Chondrocyte (in vitro differentiated cells): ENCODE measurements around the gene MUC2. TPM values are rescaled to one million over a fixed set of nuclear protein-coding genes. Genes with fewer than 3 reads are reported as not detected.

ENCODE experiments used
- DNase-seq: peaks from one replicate; pipeline ENCODE4 v3.0.0; 2021; ENCODE audit warnings: mixed read lengths, low spot score
- H3K27ac Mint-ChIP-seq: one replicate; pipeline ENCODE4 v1.8.0; 2021; ENCODE audit warnings: mild to moderate bottlenecking, moderate library complexity, mixed read lengths; ENCODE audit not compliant: unreplicated experiment
- H3K27me3 Mint-ChIP-seq: 2 replicates; pipeline ENCODE4 v1.8.0; 2021; ENCODE audit warnings: low read depth, mixed read lengths
- H3K36me3 Mint-ChIP-seq: 2 replicates; pipeline ENCODE4 v1.8.0; 2021; ENCODE audit warnings: low read depth, mixed read lengths
- H3K4me1 Mint-ChIP-seq: 2 replicates; pipeline ENCODE4 v1.8.0; 2021; ENCODE audit warnings: low read depth, mild to moderate bottlenecking, mixed read lengths
- H3K4me3 Mint-ChIP-seq: one replicate; pipeline ENCODE4 v1.8.0; 2021; ENCODE audit warnings: mild to moderate bottlenecking, moderate library complexity, mixed read lengths; ENCODE audit not compliant: unreplicated experiment
- H3K9me3 Mint-ChIP-seq: 2 replicates; pipeline ENCODE4 v1.8.0; 2021; ENCODE audit warnings: low read depth, mixed read lengths
- total RNA-seq: library from RNA; stranded (reverse); gene quantifications from 3 replicates; pipeline ENCODE4 v1.2.1, GENCODE V29; 2021
- TF ChIP-seq, protein P1 (sequence below): fragments of 200-600 bp; sonication (generic); IDR thresholded peaks from 2 replicates; pipeline ENCODE4 v1.5.0; 2021; ENCODE audit warnings: antibody characterized with exemption, mild to moderate bottlenecking, moderate library complexity

Gene MUC2
- total RNA-seq, 1 donor from 2014 or later = not detected

DNA sequence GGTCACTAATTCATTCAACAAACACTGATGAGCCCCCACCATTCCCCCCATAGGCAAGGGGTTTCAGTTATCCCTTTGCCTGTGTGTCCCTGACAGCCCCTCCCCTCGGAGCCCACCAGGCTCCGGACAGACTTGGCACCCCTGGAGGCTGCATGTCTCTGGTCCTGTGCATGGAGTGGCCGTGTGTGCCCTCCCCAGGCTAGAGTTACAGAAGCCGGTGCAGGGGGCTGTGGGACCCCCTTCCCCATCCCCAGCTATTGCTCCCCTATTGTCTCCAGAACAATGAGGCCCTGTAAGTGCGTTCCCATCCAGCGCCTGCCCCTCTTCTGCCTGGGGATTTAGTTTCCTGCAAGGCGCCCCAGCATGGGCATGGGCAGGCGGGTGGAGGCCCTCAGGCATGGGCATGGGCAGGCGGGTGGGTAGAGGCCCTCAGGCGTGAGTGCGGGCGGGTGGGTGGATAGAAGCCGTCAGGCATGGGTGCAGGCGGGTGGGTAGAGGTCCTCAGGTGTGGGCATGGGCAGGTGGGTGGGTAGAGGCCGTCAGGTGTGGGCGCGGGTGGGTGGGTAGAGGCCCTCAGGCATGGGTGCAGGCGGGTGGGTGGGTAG is 1.5 kb downstream of the MUC2 start:
- Mint-ChIP-seq H3K36me3 (no peaks in the 10 kb centered on the region), H3K4me3 (no peak overlapping the region), H3K27me3 (peaks cover 3% of the 10 kb centered on the region), H3K4me1 (no peaks in the 10 kb centered on the region), H3K9me3 (no peaks in the 10 kb centered on the region), H3K27ac (no peak overlapping the region)
- TF ChIP-seq, protein P1, sequence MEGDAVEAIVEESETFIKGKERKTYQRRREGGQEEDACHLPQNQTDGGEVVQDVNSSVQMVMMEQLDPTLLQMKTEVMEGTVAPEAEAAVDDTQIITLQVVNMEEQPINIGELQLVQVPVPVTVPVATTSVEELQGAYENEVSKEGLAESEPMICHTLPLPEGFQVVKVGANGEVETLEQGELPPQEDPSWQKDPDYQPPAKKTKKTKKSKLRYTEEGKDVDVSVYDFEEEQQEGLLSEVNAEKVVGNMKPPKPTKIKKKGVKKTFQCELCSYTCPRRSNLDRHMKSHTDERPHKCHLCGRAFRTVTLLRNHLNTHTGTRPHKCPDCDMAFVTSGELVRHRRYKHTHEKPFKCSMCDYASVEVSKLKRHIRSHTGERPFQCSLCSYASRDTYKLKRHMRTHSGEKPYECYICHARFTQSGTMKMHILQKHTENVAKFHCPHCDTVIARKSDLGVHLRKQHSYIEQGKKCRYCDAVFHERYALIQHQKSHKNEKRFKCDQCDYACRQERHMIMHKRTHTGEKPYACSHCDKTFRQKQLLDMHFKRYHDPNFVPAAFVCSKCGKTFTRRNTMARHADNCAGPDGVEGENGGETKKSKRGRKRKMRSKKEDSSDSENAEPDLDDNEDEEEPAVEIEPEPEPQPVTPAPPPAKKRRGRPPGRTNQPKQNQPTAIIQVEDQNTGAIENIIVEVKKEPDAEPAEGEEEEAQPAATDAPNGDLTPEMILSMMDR = no peak
- peak; percentile 83 for DNase-seq

DNA sequence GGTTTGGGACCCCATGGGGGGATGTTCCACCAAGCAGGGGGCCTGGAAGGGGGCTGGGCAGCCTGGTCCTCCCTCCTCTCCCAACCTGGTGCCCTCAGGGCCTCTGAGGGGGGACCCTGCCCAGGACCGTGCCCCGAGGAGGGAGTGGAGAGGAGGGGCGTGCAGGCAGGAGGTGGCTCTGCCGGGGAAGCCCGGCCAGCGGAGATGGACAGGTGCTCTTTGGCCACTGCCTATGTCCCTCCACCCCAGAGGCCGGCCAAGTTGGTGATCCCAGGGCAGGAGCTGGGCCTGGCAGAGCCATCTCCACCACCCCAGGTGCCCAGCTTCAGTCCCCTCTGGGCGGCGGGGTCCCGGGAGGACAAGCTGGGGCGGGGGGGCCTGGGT is 2.4 kb downstream of the MUC2 start:
- no peak for DNase-seq

DNA sequence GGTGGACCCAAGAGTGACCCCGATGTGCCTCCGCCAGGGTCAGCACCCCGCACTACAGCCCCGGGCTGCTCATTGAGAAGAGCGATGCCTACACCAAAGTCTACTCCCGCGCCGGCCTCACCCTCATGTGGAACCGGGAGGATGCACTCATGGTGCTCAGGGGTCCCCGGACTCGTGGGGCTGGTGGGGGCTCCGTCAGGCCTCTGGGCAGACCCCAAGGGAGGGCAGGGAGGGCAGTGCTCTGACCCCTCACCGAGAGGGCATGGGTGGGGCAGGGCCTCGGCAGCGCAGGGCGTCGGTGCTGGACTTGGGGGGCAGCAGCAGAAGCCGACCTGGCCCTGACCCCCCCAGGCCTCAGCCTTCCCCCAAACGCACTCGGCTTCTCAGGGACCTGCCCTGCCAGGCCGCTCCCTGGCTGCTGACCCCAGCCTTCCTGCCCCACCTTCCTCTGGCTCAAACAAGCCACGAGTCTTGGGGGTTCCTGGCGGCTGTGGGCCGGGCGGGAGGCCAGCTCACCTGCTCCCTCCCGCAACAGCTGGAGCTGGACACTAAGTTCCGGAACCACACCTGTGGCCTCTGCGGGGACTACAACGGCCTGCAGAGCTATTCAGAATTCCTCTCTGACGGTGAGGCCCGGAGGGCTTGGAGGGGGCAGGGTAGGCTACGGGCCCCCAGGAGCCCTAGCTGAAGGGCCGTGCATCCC is 2.9 kb downstream of the MUC2 start:
- Mint-ChIP-seq H3K9me3 (no peaks in the 10 kb centered on the region), H3K36me3 (no peaks in the 10 kb centered on the region), H3K27me3 (peaks cover 3% of the 10 kb centered on the region), H3K4me3 (no peak overlapping the region), H3K4me1 (no peaks in the 10 kb centered on the region), H3K27ac (no peak overlapping the region)
- peak; percentile 90 for DNase-seq
- TF ChIP-seq, protein P1 = no peak

More for the DNA sequence above, 2.4 kb downstream of the MUC2 start:
- H3K27me3 Mint-ChIP-seq = peaks cover 3% of the 10 kb centered on the region
- H3K4me1 Mint-ChIP-seq = no peaks in the 10 kb centered on the region
- no peak overlapping the region for H3K4me3 Mint-ChIP-seq
- no peaks in the 10 kb centered on the region for H3K36me3 Mint-ChIP-seq
- no peaks in the 10 kb centered on the region for H3K9me3 Mint-ChIP-seq
- no peak overlapping the region for H3K27ac Mint-ChIP-seq
- TF ChIP-seq, protein P1 = no peak

DNA sequence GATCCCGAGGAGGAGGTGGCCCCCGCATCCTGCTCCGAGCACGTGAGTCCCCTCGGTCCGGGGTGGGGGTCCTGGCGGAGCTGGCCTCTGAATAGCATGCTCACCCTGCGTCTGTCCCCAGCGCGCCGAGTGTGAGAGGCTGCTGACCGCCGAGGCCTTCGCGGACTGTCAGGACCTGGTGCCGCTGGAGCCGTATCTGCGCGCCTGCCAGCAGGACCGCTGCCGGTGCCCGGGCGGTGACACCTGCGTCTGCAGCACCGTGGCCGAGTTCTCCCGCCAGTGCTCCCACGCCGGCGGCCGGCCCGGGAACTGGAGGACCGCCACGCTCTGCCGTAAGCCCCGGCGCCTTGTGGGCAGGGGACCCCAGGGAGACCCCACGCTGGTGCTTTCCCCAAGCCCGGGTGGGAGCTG is 3.5 kb downstream of the MUC2 start:
- Mint-ChIP-seq H3K4me1 (no peaks in the 10 kb centered on the region), H3K36me3 (no peaks in the 10 kb centered on the region), H3K27me3 (peaks cover 3% of the 10 kb centered on the region), H3K9me3 (no peaks in the 10 kb centered on the region), H3K27ac (no peak overlapping the region), H3K4me3 (no peak overlapping the region)
- DNase-seq = peak; percentile 91
- TF ChIP-seq, protein P1 = no peak

DNA sequence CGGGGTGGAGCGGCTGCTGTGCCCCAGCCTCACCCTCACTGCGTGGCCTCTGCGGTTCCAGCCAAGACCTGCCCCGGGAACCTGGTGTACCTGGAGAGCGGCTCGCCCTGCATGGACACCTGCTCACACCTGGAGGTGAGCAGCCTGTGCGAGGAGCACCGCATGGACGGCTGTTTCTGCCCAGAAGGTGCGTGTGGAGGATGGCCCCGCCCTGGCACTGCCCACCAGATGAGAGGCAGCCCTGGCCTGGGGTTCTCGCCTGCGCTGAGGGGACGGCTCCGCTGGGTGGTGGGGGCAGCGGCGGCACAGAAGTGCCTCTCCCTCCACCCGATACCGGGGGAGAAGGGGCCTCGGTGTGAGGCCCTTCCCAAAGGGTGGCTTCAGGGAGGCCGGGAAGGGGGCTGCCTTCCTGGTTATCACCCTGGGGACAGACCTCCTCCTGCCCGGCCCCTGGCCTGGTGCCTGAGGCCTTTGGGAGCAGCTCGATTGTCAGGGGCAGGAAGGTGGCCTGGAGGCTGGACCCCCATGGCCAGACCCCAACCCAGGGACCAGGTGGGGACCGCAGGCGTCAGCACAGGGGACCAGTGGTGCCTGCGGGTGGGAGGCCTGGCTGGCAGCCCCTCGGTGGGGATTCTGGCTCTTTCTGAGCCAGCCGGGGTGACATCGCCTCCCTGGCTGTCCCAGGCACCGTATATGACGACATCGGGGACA is 7.1 kb downstream of the MUC2 start:
- Mint-ChIP-seq H3K27me3 (no peaks in the 10 kb centered on the region), H3K36me3 (no peaks in the 10 kb centered on the region), H3K9me3 (no peaks in the 10 kb centered on the region), H3K27ac (no peak overlapping the region), H3K4me1 (no peaks in the 10 kb centered on the region), H3K4me3 (no peak overlapping the region)
- TF ChIP-seq, protein P1 = no peak
- peak; percentile 88 for DNase-seq
